NCI-H2196 (cell line): ENCODE results near the gene UPK1B.

Experiments used
- DNase-seq: peaks from one replicate; lab custom pipeline; 2025; ENCODE audit not compliant: unreplicated experiment; lab: John Stamatoyannopoulos, UW

Gene UPK1B

DNA sequence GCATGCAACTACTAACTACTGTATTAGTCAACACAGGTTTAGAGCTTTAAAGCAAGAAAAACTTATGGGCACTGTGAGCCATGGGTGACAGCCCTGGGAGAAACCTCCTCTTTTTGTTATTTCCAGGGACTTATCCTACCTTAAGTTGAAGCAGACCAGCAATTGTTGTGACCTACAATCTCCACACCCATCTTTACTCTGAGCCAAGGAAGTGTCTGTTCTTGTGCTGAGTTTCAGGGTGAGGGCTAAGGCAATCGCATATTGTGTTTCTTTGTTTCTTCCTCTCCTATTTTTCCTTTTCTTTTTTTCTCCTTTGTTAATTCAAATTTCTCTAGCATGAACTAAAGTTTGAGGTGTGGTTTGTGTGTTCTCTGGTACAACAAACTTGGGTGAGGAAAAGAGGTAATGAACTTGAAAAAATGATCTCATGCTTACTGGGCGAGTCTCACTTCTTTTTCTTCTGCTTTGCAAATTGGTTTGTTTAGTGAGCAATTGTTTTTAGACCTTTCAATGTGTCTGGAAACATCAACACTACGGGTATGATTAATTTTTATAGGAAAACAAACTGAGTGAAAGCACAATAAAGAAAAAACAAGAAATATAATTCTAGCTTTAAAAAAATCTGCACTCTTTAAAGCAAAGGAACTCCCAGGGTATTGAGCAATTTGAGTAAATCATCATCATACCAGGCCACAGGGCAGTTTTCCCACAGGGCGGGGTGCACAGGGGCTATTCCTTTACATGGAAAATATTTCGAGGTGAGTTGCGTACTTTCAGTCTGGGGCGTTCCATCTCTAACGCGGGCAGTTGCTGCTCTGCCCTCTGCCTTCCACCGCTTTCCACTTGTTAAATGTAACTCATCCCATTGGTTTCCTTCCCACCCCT lies 2.7 kb downstream of the UPK1B start:
- no peak for DNase-seq

DNA sequence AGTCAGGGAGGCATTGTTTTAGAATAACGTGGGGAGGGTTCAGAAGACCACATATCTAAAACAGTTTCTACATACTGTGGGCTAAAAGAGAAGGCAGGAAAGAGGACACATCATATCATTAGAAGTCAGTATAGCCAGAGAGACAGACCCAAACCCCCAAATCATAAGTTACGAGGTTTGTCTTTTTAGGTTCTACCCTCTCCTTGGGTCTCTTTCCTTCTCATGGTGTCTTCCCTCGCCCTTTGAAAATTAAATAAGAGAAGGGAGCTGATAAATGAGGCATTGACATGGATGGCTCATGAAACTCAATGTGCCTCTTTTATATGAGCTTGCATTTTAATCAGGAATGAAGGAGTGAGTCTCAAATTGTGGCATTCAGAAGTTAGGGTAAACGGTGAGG lies 3.4 kb downstream of the UPK1B start:
- DNase-seq = no peak

DNA sequence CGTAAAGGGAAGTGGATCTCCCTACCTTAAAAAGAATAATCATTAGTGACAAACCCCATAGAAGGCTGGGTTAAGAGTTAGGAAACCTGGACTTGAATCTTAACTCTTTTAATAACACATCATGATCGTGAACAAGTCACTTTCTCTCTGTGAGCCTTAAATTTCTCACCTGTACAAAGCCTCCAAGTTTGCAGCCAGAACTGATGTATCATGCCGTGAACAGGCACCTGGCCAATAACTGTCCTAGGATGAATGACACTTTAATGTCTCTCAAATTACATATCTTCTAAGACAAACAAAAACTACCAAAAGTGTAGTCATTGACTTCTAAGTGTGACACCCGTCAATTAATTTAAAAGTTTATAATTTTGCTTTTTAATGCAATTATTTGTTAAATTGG lies 3.9 kb downstream of the UPK1B start:
- no peak for DNase-seq

DNA sequence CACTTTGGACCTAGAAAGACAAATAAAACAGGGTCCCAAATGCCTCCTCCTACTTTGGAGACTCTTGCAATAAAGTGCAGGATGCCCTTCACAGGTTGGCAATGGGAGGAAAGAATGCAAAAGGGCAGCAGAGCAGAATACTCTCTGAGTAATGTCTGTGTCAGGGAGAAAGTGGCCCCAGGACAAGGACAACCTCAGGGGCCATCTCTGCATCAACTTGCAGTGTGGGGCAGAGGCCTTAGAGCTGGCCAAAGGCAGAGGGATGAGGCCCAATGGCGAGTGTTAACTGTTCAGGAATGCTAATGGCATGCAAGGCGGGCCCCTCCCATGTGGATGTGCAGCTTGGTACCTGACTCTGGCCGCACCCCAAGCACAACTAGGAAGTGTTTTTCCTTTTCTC lies 8.4 kb downstream of the UPK1B start:
- DNase-seq = no peak

DNA sequence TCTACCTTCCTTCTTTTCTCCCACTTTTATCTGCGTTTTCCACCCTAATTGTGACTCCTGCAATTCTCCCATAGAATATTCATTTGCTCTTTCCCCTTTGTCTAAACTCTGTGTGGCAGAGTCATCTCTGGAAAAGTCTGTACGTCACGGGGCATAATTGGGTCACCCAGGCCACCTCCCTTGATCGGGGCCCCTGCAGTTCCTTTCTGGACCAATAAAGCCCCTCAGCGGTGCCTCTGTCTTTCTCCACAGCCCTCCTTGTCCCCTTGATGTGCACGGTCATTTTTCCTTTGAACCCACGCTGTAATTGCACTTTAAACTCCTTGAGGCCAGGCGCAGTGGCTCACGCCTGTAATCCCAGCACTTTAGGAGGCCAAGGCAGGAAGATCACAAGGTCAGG lies 10.7 kb downstream of the UPK1B start:
- no peak for DNase-seq

DNA sequence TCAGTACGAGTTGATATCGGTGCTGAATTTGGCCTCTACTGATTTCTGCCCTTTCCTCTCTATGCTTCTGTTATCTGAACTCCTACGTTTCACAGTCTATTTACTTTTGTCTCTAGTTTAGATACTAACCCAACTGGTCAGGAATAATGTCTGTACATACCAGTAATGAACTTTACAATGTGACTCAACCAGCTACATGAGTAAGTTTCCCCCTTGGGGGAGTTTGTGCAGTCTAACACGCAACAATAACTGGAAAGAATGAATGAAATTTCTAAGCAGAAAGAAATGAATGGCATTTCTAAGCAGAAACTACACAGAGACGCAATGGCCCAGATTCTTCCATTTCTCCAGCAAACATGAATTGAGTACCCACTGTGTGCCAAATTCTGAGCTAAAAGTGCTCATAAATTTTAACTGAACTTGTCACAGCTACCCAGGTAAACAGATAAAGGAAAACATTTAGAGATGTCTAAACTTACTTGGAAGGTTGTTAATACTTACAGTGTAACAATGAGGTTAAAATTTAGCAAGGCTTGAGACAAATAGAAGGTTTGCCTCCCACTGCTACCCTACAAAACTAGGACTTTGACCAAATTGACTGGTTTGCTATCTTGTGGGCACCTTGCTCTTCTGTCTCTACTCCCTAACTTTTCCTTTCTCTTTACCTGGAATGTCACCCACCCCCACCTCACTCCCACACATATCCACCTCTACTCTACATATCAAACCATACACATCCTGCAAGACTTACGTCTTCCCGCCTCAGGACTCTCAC lies 11.6 kb downstream of the UPK1B start:
- no peak for DNase-seq

DNA sequence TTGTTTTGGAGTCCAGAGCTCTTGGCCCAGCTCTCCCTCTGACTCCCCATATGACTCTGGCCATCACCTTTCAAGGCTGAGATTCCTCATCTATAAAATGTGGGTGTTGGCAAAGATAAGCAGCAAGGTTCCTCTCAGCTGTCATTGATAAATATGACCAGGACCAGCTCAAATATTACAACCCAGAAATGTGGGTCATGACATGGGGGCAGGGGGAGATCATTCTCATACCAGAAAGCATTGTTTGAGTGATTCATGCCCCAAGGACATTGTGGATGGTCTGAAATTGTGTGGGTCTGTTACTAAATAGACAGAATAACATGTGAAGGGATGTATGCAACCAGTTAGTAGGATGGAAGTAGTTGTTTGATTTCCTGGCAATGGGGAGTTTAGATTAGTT lies 13.9 kb downstream of the UPK1B start:
- DNase-seq = no peak

DNA sequence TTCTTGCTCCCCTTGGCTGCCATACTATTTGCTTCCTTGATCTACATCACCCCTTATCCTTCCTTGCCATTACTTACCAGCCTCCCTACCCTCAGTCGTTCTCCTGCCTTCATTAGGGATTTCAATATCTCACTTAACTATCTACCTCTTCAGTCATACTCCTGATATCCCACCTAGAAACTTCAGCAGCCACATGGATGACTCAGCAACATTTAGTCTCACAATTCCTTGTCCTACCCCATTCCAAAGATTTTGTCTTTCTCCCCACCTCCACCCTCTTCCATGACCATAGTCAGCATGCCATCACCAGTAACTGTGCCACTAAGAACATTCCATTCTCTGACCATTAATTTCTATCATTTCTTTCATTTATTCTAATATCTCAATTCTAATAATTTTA lies 18.4 kb downstream of the UPK1B start:
- DNase-seq = no peak

DNA sequence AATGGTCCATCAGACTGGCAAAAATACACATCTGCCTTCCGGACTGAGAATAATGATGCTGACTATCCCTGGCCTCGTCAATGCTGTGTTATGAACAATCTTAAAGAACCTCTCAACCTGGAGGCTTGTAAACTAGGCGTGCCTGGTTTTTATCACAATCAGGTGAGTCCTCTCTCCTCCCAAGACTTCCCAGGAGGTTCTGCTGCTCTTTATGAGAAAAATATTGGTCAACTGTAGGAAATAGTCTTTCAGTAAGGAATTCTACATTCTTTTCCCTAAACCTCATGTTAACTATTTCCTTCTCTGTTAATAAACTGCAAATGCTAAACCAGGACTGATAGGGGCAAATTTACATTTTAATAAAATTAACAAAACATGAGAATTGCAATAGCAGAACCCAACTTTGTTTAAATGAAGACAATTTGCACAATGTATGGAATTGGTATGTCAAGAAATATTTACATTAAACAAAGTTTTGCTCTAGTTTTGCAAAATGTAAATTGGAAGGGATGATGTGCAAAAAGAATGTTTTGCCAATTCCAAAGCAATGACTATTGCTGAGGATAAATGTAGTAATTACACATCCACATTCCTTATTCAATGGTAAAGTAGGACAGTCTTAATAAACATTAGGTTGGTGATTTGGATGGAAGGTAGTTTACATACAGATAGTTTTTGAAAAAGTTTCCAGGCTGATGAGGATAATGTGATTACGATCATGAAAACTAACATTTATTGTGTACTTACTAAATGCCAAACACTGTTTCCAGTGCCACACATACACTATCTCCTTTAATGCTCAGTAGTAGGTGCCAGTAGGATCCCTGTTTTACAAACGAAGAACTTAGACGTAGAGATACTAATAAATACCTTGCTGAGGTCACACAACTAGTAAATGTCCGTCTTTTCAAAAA lies 21.1 kb downstream of the UPK1B start:
- DNase-seq = no peak

DNA sequence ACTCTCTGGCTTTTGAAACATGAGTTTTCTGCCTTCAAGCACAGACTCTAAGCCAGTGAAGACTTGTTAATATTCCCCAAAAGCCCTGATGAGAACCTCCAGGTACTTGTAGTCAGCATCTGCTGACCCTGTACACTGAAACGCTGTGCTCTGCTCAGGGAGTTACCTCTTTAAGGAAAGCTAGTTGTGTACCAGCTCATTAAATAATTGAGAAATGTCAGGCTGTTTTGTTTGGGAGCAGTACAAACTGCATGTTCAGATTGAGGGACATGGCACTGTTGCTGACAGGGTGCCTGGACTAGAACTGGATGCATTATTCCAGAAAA lies 21.7 kb downstream of the UPK1B start:
- DNase-seq = no peak

DNA sequence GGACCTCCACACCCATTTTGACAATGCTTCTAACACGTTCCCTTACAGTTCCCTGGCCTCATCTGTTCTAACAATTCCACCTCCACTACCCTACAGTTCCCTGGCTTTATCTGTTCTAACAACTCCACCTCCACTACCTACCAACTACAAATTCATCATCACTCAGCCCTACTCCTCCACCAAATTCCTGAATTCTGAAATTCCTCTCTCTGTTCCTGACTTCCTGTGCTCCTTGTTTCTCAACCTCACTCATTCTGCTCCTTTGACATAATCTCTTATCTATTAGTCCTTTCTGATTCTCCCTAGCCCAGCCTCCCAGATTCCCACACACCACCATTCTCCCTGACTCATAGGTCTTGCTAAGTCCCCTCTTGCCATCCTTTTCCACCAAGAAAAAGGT lies 22.5 kb downstream of the UPK1B start:
- no peak for DNase-seq

DNA sequence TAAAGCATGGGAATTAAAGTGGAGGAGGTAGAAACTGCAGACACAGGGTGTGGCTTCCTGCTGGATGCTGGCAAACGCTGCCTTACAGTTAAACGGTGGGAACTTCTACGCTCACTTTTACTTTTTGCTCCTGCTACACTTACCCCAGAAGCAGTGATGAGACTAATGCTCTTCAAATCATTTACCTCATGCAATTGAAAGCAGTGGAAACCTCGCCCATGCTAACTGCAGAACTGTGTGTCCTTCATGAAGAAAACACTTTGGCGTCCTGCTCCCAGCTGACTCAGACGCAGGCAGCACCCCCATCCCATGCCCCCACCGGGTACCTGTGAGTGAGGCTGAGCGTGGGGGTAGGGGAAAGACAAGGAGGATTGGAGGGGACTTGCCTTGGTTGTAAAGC lies 31.8 kb downstream of the UPK1B start:
- no peak for DNase-seq

DNA sequence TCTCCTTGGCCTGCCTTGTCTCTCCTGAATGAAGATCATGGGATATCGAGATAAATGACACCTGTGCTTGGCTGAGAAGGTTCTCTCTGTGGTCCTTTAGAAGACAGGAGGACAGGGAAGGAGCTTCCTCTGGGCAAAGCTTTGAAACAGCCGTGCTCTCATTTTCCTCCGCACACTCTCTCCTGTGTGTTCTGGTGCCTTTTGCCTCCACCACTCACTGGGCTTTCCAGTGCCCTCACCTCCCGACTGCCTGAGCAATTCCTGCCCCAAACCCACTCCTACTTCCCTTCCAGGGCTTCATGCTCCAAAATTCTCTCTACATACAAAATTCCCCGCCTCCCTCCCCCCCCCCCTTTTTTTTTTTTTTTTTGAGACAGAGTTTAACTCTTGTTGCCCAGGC lies 32.3 kb downstream of the UPK1B start:
- no peak for DNase-seq

DNA sequence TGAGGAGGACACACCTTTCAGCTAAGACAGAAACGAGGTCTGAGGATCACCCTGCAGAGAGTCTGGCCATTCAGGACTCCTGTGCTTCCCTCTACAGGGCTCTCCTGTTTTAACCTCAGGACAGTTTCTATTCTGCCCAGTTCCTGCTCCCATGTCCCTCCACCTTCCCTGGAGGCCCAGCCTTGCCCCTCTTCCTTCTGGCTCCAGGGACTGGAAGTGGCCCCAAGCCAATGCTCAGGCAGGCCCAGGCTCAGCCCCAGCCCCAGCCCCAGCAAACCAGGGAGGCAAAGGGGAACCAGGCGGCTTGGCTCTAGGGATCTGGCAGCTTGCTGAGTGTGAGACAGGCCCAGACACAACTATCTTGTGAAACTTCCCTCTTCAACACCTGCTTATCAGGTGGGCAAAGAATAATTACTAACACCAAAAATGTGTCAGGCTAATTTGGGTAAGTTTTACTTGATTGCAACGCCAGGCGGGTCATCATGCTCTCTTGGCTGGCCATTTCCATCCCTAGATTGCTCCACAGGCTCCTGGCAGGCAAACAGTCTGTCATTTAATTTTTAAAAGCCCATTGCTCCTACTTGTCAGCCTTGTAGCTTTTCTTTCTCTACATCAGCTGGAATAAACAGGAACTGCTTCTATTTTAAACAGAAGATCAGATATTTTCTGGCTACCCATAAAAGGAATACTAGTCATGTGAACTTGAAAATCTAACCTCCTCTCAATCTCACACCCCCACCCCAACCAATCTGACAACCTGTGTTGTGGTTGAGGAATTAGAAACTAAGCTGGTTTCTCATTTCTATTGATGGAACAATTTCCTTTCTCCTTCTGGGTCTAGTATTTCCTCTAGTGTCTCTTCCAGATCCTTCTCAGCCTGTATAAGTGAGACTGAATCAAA lies 33.5 kb downstream of the UPK1B start:
- no peak for DNase-seq

DNA sequence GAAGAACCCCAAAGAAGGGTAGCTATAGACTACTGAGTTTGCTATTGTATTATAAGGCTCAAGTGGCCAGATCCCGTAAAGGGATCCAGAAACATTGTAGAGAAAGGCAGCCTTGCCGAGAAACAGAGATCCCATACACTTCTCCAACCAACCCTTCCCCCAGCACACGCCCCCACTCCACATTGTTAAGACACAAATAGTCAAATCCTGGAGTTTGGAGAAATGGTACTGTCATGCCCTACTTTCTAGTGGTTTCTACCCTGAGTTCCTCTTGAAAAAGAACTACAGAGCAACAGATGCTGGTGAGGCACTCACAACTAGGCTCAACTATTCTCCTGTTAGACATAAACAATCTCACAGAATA lies 34.1 kb downstream of the UPK1B start:
- DNase-seq = no peak

DNA sequence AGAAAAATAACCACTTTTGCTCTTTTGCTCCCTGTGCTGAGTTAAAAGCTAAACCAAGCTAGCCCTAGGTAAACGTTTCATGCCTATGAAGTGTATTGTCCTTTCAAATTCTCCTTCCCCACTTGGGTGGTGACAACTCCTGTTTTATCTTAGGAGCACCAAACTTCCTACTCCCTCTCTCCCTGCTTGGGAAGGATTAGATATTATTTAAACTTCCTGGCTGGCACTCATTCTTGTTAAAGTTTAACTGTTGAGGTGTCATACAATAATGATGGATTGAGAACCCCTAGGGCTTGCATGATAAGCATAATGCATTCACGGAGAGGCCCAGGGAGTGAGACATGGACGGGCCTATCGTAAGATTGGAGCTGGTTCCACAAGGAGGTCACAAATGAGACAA lies 37.8 kb downstream of the UPK1B start:
- no peak for DNase-seq

DNA sequence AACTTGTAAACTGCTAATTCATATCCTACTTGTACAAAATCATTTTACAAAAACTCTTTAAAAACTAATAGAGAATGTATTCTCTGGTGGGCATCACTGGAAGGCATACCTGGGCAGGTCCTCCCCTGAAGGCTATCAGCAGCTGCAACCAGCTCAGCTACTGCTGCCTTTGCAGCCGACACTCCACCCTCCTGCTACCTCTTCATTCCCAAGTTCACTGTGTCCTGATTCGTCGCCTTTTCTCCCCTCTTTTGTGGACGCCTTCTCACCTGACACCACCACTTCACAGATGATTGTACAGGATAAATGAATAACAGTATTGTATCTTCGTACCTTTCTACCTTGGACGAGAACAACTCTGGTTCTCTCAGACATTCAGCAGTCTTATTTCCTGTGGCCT lies 38.4 kb downstream of the UPK1B start:
- no peak for DNase-seq

DNA sequence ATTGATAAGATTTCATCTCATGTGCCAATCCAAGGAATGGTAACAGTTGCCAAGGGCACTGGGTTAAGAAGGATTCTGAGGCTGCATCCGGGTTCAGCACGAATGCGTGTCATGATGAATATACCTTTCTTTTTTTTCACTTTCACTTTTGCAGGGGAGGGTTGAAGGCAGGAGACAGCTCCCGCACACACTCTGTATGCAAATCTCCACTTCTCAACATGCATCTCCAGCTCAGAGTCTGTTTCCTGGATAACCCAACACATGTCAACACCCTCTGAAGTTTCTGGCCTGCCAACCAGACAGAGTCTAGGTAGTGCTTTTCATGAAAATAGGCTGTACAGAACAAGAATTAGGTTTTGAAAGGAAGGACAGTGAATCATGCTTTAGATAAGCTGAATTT lies 45.7 kb downstream of the UPK1B start:
- no peak for DNase-seq

DNA sequence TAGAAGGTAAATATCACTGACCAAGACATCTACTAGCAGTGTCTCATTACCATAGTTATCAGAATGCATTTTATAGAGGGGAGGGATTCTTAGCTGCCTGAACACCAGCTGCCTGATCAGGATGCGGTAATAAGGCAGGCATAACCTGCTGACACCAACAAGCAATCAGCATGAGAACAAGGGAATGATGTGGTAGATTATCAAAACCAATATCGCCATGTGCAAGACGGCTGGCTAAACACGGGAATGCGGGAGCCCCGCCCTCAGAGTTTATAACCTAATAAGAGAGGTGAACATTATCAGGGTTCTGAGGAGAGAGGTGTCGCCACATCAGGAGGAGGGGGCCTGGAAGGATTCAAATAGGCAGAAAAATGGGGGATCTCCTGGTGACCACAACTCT lies 46.8 kb downstream of the UPK1B start:
- DNase-seq = no peak

DNA sequence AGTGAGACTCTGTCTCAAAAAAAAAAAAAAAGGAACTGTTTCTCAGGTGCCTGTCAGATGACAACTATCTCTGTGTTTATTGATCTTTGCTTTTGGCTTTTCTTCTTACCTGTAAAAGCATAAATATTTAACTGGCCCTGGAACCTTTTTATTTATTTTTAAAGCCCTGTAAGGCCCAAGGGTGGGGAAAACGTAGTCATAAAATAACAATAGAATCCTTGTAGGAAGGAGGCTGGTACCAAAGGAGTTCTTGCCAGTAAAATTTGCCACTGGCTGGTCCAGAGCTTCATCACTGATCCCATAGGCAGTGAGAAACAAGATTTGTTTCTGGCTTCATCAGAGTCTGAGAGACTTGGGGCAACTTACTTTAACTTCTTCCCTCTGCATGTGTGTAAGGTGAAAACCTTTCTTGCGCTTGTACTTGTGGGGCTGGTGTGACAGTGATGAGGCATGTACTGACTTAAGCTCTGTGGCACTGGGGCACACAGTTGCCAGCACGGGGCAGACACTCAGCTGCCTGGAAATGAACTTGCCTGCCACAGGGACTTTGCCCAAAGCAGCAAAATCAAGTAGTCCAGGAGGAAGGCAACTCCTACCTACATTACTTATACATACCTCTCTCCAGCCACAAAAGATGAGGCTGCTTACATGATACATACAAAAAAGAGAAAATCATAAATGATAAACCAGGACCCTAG lies 47.7 kb downstream of the UPK1B start:
- DNase-seq = no peak
